Cerebellar nuclear complex (tissue), 1 donor: Measurements from ENCODE around the gene ENOX2.
"Not testable (repeated sequence)": the region's sequence is repeated elsewhere in the genome, so short reads cannot be mapped to it uniquely, and the experiment has no call there.

Experiments
- DNase-seq, 2 experiments: peaks; one replicate each; lab custom pipeline; 2025; lab: John Stamatoyannopoulos, UW

Gene ENOX2

DNA sequence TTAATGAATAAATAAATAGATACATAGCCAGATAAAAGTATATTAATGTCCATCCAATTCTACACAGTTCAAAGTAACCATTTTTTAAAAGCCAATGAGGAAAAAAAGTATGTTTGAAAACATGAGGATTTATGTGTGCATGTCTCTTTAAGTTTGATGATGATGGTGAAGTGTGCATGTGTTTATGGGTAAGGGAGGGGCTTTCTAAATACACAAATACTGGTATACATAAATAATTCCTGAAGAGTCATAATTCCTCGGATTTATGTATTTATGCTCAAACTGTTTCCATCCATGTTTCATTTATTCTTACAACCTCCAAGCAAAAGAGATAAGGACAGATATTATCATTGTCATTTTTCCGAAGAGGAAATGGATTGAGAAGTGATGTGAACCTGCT lies 75.4 kb downstream of the ENOX2 start:
- no peak for DNase-seq

DNA sequence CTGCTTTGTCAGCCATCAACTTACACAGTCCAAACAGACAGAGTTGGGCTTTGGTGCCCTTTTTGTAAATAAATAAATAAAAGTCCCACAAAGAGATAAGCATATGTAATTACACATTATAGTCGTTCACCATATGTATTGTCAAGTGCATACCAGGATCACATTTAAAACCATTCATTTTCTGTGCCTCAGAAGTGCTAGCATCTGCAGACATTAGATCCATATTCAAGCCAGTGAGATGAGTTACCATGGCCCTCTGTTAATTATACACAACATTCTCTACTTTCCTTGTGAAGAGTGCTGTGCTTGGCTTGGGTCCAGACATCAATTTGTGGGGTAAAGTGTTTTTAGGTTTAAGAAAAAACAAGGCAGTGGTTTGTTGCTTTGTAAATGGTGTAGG lies 76.8 kb downstream of the ENOX2 start:
- no peak for DNase-seq

DNA sequence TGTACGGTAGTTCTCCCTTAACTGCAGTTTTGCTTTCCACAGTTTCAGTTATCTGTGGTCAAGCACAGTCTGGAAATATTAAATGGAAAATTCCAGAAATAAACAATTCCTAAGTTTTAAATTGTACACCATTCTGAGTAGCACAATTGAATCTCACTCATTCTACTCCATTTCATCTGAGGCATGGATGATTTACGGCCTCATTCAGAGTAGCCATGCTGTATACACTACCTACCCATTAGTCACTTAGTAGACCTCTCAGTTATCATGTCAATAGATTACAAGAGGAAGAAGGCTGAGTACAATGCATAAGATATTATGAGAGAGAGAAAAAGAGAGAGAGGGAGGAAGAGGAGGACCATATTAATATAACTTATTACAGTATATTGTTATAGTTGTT lies 77.5 kb downstream of the ENOX2 start:
- DNase-seq, result no peak

DNA sequence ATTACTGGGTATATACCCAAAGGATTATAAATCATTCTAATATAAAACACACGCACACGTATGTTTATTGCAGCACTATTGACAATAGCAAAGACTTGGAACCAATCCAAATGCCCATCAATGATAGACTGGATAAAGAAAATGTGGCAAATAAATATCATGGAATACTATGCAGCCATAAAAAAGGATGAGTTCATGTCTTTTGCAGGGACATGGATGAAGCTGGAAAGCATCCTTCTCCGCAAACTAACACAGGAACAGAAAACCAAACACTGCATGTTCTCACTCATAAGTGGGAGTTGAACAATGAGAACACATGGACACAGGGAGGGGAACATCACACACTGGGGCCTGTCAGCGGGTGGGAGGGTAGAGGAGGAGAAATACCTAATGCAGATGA lies 83.6 kb downstream of the ENOX2 start:
- not testable (repeated sequence) for DNase-seq

DNA sequence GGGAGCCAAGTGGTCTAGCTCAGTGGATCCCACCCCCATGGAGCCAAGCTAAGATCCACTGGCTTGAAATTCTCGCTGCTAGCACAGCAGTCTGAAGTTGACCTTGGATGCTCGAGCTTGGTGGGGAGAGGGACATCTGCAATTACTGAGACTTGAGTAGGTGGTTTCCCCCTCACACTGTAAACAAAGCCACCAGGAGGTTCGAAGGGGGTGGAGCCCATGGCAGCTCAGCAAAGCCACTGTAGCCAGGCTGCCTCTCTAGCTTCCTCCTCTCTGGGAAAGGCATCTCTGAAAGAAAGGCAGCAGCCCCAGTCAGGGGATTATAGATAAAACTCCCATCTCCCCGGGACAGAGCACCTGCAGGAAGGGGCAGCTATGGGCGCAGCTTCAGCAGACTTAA lies 89.1 kb downstream of the ENOX2 start:
- not testable (repeated sequence) for DNase-seq

DNA sequence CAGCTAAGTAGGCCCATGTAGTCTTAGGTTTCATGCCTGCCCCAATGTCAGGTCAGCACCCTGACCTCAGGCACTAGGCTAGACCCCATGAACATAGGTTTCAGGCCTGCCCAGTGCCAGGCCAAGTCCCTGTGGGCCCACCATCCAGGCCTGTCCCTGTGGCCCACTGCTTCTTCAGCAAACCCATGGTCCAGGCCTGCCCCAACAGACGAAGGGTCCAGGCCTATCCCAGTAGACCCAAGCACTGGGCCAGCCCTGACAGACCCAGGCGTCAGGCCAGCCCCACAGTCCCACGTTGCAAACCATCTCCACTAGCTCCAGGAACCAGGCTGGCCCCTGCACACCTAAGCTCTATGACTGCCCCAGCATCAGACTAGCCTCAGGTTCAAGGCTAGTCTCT lies 92.4 kb downstream of the ENOX2 start:
- no peak for DNase-seq

DNA sequence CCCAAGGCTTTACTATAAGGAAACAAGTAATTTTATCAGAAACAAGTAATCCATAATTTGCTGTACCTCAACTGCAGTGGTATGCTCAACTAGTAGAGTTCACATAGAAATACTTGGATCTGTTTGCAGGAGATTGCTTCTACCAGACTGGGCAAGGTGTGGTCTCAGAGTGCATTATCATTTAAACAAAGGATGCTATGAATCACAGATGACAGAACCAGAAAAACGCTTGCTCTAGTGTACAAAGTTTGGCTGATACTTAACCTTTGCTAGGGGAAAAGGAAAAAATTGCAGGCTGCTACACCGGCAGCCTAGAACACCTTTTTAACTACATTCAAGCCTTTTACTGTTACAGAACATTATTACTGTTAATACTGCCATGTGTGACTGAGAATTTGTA lies 97.1 kb downstream of the ENOX2 start:
- DNase-seq, result no peak

DNA sequence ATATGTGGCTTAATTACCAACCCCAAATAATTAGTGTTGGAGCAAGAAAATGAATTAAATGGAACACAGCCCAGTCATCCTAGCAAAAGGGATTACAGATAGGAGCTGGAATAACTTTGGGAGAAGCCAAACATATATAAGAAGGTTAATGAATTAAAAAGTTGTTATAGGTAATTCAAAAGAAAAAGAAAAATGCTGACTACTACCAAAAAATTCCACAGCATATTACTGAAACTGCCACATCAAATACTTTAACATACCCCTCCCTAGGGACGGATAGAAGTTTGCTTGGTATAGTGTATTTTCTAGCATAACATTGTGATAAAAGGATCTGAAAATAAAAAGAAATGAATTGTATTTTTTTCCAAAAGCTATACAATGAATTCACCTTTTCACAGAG lies 99.5 kb downstream of the ENOX2 start:
- DNase-seq, result no peak

DNA sequence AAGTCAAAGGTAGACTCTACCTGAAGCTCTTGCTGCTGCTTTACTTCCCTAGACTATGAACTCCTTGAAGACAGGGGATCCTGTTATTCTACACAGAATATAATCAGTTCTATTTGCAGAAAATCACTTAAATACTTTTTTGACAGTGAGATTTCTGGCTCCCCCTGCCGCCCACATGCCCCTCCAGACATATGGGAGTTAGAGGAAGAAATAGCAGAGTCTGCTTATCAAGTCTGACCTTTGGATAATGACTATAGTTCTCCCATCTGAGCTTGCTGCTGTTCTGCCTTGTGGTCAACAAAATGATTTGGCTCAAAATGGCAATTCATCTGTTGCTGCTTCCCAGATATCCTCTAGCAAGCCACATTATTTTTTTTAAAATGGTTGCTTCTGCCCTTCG lies 101.1 kb downstream of the ENOX2 start:
- DNase-seq, result no peak

DNA sequence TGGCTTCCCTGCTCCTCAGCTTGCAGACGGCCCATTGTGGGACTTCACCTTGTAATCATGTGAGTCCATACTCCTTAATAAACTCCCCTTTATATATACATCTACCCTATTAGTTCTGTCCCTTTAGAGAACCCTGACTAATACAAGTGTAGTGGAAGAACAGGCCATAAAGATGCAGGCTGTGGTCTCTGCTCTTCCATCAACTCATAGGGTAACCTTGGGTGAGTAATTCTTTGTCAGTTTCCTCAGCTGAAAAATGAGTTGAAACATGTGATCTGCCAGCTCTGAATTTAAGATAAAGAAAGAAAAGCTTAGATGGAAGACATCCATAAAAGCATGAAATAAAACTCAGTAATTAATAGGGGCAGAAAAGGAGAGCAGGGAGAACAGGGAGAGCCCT lies 103.6 kb downstream of the ENOX2 start:
- no peak for DNase-seq

DNA sequence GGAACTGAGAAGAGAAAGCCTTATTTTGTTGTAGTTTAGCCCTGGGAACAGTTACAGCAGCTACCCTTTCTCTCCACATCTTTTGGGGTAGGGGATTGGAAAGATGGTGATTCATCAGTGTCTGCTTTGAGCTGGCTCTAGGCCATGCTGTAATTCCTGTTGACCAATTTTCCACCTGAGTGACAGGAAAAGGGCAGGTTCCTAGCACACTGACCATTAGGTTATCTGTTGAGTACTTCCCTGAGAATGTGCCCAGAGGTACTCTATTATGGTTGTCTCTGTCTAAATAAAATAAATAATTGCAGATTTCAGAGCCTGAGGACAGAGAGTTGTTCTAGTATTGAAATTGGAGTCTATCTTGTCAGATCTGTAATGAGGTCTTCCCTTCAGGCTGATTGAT lies 109.0 kb downstream of the ENOX2 start:
- DNase-seq, result no peak

DNA sequence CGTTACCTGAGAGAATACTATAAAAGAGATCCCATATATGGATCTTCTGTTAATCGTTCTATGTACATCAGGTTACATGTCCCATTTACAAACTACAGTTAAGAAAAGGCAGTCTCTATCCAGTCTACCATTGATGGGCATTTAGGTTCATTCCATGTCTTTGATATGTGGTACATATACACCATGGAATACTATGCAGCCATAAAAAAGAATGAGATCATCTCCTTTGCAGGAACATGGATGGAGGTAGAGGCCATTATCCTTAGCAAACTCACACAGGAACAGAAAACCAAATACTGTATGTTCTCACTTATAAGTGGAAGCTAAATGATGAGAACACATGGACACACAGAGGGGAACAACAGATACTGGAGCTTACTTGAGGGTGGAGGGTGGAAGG lies 111.1 kb downstream of the ENOX2 start:
- not testable (repeated sequence) for DNase-seq

DNA sequence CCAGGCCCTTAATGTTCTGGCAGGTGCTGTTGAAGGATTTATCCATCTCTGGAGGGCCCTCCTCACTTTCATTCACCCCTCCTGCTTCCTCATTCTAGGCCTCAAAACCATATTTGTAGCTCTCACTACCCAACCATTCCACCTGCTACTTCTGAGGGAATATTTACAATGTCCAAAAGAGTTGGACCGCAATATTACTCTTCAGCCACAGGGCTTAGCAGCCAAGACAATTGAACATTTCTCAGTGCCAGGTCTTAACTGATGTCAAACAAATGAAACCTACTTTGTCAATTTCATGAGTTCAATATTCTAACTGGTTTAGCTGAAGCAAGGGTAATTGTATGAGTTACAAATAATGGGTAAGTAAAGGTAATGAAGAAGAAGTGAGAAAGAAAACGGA lies 113.2 kb downstream of the ENOX2 start:
- no peak for DNase-seq

DNA sequence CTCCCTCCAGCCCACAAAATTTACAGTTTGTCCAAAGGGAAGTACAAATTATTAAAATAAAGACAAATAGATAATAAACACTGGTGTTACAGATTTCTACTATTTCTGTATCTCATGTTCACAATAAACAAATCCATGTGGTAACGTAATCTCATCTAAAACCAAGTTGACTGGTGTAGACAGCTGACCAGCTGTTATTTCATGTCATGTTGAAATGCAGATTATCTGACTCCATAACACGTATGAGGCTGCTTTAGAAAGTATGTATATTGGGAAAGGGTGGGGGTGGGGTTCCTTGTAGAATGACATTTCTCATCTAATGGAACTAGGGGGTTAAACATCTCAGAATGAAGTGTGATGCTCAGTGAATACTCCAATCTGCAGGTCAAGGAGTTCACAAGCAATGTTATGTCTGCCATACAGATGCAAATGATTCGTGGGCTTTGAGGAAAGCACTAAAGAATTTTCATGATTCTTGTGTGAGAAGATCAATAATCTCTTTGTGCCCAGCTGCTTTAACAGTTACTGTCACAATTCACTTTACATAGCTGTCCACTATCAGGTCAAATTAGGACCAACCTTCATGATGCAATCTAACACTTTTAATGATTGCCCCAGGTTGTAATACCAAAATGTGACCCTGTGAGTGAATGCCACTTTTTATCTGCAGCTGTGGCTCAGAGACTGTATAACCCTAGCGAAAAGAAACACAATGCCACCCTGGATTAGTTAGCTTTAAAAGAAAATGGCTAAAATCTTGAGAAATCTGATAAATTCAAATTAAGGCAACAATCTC lies 114.0 kb downstream of the ENOX2 start:
- DNase-seq, result no peak

DNA sequence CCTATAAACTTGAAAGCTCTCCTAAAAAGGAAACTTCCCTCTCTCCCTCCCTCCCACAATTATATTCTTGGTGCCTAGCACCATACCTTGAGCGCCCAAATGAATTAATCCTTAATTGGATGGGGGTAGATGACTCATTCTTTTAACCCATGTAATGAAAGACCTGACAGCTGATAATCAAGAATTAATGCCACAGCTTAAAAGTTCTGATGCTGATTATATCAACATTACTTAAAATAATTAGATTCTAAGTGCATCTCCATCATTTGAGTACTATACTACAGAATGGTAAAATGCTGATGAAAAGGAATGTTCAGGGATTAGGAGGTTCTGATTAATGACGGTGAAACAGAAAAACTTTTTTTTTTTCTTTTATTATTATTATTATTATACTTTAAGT lies 117.0 kb downstream of the ENOX2 start:
- no peak for DNase-seq

DNA sequence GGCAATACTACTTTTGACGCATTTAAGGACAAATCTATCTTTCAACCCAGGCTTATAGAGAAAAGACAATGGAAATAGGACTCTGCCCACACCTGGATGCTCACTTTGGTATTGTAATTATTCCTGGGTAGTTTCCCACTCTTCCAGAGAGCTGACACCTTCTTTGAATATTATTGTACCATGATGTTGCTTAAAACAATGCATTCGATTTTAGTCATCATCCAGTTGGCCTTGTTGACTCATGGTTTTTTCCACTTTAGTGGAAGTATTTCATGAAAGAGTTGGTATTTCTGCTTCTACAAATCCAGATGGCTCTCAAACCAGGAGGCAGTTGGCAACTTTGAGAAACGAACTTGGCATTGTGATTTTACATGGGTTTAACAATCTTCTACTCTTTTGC lies 124.2 kb downstream of the ENOX2 start:
- DNase-seq, result no peak

DNA sequence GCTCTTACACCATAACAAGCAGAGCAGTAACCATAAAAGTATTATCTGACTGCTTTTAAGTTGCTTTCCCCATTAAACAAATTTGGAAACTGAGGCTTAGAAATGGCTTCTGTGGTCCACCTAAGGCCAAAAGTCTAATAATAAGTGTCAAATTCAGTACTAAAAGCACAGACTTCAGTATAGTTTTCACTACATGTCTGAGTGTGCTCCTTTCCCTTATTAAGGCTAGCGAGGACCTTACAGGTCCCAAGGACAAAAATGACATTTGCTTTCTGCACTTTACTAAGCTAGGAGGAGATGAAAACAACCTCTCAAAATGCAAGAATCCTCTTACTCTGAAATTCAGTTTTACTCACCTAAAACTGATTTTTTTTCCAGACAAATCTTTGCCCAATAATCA lies 127.2 kb downstream of the ENOX2 start:
- DNase-seq, result no peak

DNA sequence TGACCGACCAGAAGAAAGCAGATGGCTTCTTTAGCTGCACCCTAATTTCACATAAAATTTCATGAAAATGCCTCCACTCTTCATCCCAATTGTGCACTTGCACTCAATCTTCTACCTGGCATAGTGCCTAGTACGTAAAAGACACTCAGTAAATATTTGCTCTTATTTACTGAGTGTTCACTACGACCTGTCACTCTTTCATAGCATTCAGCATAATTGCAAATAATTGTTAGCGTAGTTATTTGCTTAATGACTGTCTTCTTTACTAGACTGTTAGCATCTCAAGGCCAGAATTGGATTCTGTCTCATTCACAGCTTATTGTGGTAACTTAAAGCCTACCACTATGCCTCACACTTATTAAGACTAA lies 130.2 kb downstream of the ENOX2 start:
- no peak for DNase-seq

DNA sequence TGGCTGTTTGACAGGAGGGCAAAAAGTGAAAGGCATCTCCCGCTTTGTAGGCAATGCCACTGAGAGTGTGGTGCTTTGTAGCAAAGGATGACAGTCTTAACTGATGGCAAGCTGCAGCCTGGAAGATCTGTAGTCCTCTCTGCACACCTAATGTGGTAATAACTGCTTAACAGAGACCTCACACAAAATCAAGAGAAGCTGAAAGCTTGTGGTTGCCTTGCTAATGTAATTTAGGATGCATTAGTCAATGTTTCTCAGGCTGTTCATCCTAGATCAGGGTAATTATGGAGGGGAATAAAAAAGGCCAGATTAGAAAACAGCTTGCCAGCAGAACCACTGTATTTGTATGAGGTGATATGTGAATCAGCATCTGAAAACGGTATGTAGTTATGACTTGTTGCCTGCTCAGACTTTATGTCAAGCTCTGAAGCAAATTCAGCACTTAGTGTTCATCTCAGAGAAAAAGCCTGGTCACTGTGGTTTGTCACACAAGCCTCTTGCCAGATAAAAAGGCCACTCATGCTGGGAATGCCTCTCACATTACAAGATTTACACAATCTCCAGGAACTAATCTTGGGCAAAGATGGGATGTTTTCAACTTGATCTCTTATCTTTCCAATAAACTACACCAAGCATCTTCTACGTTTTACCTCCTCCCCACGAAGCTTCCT lies 130.8 kb downstream of the ENOX2 start:
- no peak for DNase-seq

DNA sequence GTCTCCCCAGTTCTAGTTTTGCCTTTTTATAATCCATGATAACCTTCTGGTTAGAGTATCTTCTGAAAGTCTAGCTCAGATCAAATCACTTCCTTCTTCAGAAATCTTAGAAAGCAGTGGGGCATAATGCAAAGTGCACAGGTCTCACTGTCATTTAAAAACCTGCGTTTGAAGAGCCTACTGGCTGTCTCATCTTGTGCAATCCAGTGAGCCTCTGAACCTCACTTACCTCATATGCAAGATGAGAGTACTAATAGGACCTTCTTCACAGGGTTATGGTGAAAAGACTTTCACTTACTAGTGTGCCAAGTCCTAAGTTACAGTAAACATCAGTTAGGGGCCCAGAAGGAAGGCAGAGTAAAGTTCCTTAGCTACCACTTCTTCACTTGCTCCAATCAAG lies 131.4 kb downstream of the ENOX2 start:
- DNase-seq, result no peak

DNA sequence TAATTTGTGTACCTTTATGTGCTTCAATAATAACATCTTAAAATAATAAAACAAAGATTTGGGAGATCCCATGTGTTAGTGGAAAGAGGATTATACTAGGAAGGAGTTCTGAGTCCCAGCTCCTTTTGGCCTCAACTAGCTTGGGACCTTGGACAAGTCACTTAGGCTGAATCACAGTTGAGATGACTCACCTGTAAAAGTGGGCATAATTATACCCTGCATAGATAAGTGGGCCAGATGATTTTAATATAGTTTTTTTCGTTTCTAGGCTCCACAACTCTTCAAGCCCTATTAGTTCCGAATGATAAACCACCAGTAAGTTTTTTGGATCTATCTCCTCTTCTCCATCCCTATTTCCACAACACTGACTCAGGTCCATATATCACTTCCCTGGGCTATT lies 131.8 kb downstream of the ENOX2 start:
- DNase-seq, result no peak

DNA sequence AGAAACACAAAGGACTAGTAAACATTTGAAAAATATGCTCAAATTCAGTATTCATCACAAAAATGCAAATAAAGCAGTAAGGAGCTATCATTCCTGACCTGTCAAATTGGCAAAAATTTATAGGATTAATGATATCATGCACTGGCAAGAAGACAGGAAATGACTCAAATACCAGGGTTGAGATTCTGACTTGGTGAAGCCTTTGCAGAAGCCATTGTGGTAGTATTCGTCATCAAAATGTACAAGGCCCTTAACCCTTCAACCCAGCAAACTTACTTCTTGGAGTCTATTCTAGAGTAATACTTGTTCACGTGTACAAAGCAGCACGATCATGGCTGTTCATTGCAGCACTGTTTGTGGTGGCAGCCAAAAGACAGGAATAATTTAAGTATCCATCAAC lies 132.4 kb downstream of the ENOX2 start:
- no peak for DNase-seq

DNA sequence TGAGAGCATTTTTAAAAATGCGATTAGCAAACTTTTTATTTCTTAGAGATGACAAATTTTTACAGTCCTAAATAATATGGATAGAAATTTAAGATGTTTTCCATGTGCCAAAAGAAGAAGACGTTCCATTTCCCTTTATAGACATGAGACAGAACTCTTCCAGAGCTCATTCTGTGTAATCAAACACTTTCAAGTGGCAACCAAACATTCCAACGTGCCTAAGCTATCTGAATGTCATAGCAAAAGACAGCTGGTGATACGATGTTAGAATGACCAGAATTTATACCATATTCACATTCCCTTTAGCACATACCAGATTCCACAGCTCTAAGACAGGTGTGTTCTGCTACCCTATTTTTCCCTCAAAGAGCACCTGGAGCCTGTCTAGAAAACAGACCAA lies 133.2 kb downstream of the ENOX2 start:
- no peak for DNase-seq

DNA sequence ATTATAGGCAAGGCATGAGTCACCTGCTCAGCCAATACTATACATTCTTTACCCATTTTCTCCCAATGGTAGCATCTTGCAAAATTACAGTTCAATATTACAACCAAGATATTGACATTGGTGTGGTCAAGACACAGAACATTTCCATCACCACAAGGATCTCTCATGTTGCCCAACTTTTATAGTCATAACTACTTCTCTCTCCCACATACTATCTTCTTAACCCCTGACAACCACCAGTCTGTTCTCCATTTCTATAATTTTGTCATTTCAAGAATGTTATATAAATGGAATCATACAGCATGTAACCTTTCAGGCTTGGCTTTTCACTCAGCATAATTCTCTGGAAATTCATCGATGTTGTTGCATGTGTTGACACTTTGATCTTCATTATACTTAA lies 144.9 kb downstream of the ENOX2 start:
- DNase-seq, result no peak
